ENCODE results near the gene IFNGR2. TPM values are rescaled to one million over a fixed set of nuclear protein-coding genes. Genes with fewer than 3 reads are reported as not detected.
"Not testable (repeated sequence)": the region's sequence is repeated elsewhere in the genome, so short reads cannot be mapped to it uniquely, and the experiment has no call there.

IFNGR2 gene
- total RNA-seq, 1 donor from 2014 or later, result 66.5 TPM

- H3K4me3 ChIP-seq (ENCODE audit: low read depth, low read length), result no peak overlapping the region
- TF ChIP-seq CTCF (IDR thresholded peaks at IDR 0.05; ENCODE audit: insufficient read depth, low read length, poor library complexity, severe bottlenecking), result no peak
Measured at GRCh38 chr21:33374080-33374449, 29.1 kb upstream of the IFNGR2 start.

GRCh38 chr21:33374450-33375096, 28.6 kb upstream of the IFNGR2 start:
- H3K4me3 ChIP-seq (ENCODE audit: low read depth, low read length), result no peak overlapping the region
- DNase-seq (ENCODE audit: low read depth), result no peak
- TF ChIP-seq CTCF (IDR thresholded peaks at IDR 0.05; ENCODE audit: insufficient read depth, low read length, poor library complexity, severe bottlenecking), result peak; percentile 71
- H3K27me3 ChIP-seq (ENCODE audit: control insufficient read depth, insufficient read depth, low read length), result no peaks in the 10 kb centered on the region
- no peaks in the 10 kb centered on the region for H3K36me3 ChIP-seq (ENCODE audit: control insufficient read depth, insufficient read depth, low read length)

More at GRCh38 chr21:33374080-33374449, 29.1 kb upstream of the IFNGR2 start:
- DNase-seq (ENCODE audit: low read depth), result no peak
- no peaks in the 10 kb centered on the region for H3K27me3 ChIP-seq (ENCODE audit: control insufficient read depth, insufficient read depth, low read length)
- H3K36me3 ChIP-seq (ENCODE audit: control insufficient read depth, insufficient read depth, low read length), result no peaks in the 10 kb centered on the region

GRCh38 chr21:33375101-33375644, 28.0 kb upstream of the IFNGR2 start:
- Histone ChIP-seq H3K27me3 (ENCODE audit: control insufficient read depth, insufficient read depth, low read length) (no peaks in the 10 kb centered on the region), H3K36me3 (ENCODE audit: control insufficient read depth, insufficient read depth, low read length) (no peaks in the 10 kb centered on the region), H3K4me3 (ENCODE audit: low read depth, low read length) (no peak overlapping the region)
- no peak for DNase-seq (ENCODE audit: low read depth)
- TF ChIP-seq CTCF (IDR thresholded peaks at IDR 0.05; ENCODE audit: insufficient read depth, low read length, poor library complexity, severe bottlenecking), result no peak

GRCh38 chr21:33377221-33377920, 25.8 kb upstream of the IFNGR2 start:
- no peaks in the 10 kb centered on the region for H3K36me3 ChIP-seq (ENCODE audit: control insufficient read depth, insufficient read depth, low read length)
- DNase-seq (ENCODE audit: low read depth), result no peak
- no peaks in the 10 kb centered on the region for H3K27me3 ChIP-seq (ENCODE audit: control insufficient read depth, insufficient read depth, low read length)
- TF ChIP-seq CTCF (IDR thresholded peaks at IDR 0.05; ENCODE audit: insufficient read depth, low read length, poor library complexity, severe bottlenecking), result no peak
- no peak overlapping the region for H3K4me3 ChIP-seq (ENCODE audit: low read depth, low read length)

- no peak overlapping the region for H3K4me3 ChIP-seq (ENCODE audit: low read depth, low read length)
- no peaks in the 10 kb centered on the region for H3K27me3 ChIP-seq (ENCODE audit: control insufficient read depth, insufficient read depth, low read length)
- no peaks in the 10 kb centered on the region for H3K36me3 ChIP-seq (ENCODE audit: control insufficient read depth, insufficient read depth, low read length)
- no peak for TF ChIP-seq CTCF (IDR thresholded peaks at IDR 0.05; ENCODE audit: insufficient read depth, low read length, poor library complexity, severe bottlenecking)
- DNase-seq (ENCODE audit: low read depth), result no peak
Measured at GRCh38 chr21:33378081-33378480, 25.1 kb upstream of the IFNGR2 start.

- not testable (repeated sequence) for H3K27me3 ChIP-seq (ENCODE audit: control insufficient read depth, insufficient read depth, low read length); DNase-seq (ENCODE audit: low read depth); H3K4me3 ChIP-seq (ENCODE audit: low read depth, low read length); H3K36me3 ChIP-seq (ENCODE audit: control insufficient read depth, insufficient read depth, low read length)
Measured at GRCh38 chr21:33379934-33380333, 23.3 kb upstream of the IFNGR2 start.
